Frontal cortex (tissue), 4 donors: ENCODE measurements around the gene CPSF3. TPM values are rescaled to one million over a fixed set of nuclear protein-coding genes. Genes with fewer than 3 reads are reported as not detected.
"Not testable (repeated sequence)": the region's sequence is repeated elsewhere in the genome, so short reads cannot be mapped to it uniquely, and the experiment has no call there.

Experiments
- DNase-seq, 2 donors: peaks; one replicate each; pipeline ENCODE4 v3.0.0; 2012; ENCODE audit warnings: low spot score in 2 of 2
- FAIRE-seq: peaks from 2 replicates; lab custom pipeline; 2012; peaks lifted over from hg19 to GRCh38; lab: Jason Lieb, UNC
- total RNA-seq: library from RNA; depleted of rRNA; stranded (reverse); fragments of >200 nt; gene quantifications from one replicate; pipeline ENCODE4 v1.2.3, GENCODE V29; 2014
- donor health status: control.
- donor health status: control.
- donor health status: control.

CPSF3 gene
- total RNA-seq, 1 donor from 2014 or later = 39.9 TPM

GRCh38 chr2:9492927-9493326 lies 69.5 kb downstream of the CPSF3 start:
- DNase-seq (no peak), FAIRE-seq (no peak)

GRCh38 chr2:9493478-9493877 lies 70.0 kb downstream of the CPSF3 start:
- FAIRE-seq = no peak
- DNase-seq = no peak

- DNase-seq (no peak), FAIRE-seq (no peak)
Observed at GRCh38 chr2:9494081-9494480, 70.6 kb downstream of the CPSF3 start.

- no peak for DNase-seq
- no peak for FAIRE-seq
Observed at GRCh38 chr2:9497017-9497416, 73.6 kb downstream of the CPSF3 start.

GRCh38 chr2:9498210-9498609 lies 74.8 kb downstream of the CPSF3 start:
- FAIRE-seq (no peak), DNase-seq (no peak)

- no peak for DNase-seq
- FAIRE-seq = no peak
Observed at GRCh38 chr2:9508931-9509330, 85.5 kb downstream of the CPSF3 start.

- not testable (repeated sequence) for FAIRE-seq, DNase-seq
Observed at GRCh38 chr2:9513946-9514345, 90.5 kb downstream of the CPSF3 start.

GRCh38 chr2:9517118-9517782 lies 93.8 kb downstream of the CPSF3 start:
- FAIRE-seq = no peak

GRCh38 chr2:9518163-9518562 lies 94.7 kb downstream of the CPSF3 start:
- DNase-seq = no peak
- no peak for FAIRE-seq

More at GRCh38 chr2:9517118-9517782, 93.8 kb downstream of the CPSF3 start:
- DNase-seq = no peak

GRCh38 chr2:9518780-9519179 lies 95.3 kb downstream of the CPSF3 start:
- FAIRE-seq (no peak), DNase-seq (no peak)

GRCh38 chr2:9519250-9519649 lies 95.8 kb downstream of the CPSF3 start:
- FAIRE-seq (no peak), DNase-seq (no peak)

Other genes starting within 250 kb of the CPSF3 start
- gene ASAP2, start 216.8 kb upstream of the CPSF3 start, total RNA-seq = 32.2 TPM
- gene ITGB1BP1, start 126 bp upstream of the CPSF3 start, total RNA-seq = 45.7 TPM
- 62.4 TPM for gene IAH1, start 50.9 kb downstream of the CPSF3 start, total RNA-seq
- gene ADAM17, start 132.2 kb downstream of the CPSF3 start, total RNA-seq = 33.8 TPM
- 701 TPM for gene YWHAQ, start 207.3 kb downstream of the CPSF3 start, total RNA-seq